ENCODE results near the gene PPAT.

DNA sequence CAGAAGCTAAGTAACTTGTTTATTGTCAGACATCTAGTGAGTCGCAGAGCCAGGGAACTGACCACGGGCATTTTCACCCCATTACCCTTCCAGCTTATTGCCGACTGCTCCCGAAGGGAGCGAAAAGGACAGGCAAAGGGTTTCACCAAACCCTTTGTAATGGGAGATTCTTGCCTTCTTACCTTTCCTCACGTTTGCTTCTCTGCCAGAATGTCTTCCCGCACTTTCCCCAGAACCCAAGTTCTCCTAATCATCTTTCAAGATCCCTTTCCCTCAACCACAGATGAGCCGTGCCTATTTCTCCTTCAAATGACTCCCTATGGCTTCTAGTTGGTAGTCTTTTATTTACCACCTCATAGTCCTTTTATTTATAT is 31.5 kb upstream of the PPAT start:
- TF ChIP-seq EZH2 (IDR thresholded peaks at IDR 0.05), result no peak
- TF ChIP-seq POLR2AphosphoS5 (IDR thresholded peaks at IDR 0.05; ENCODE audit: borderline replicate concordance, low read depth, low read length), result no peak
- no peak for TF ChIP-seq FOXP2 (optimal IDR thresholded peaks at IDR 0.05; ENCODE audit: control extremely low read depth, extremely low read length, insufficient read depth)

All from SK-N-MC (cell line).